Sigmoid colon (tissue), 4 donors: ENCODE data around the gene LEMD3.

Experiments
- POLR2A ChIP-seq, 2 donors: fragments of 450-650 bp; IDR thresholded peaks; one replicate each; pipeline ENCODE4 v1.6.1; 2016; ENCODE audit warnings: antibody characterized with exemption in 2 of 2, mild to moderate bottlenecking in 2 of 2, moderate library complexity in 2 of 2
- POLR2AphosphoS5 ChIP-seq, 4 donors: sonication (generic); formaldehyde crosslinking; IDR thresholded peaks; one replicate each; pipeline ENCODE4 v1.6.1; 2017; ENCODE audit warnings: antibody characterized with exemption in 4 of 4

- no peak for TF ChIP-seq POLR2AphosphoS5 (IDR thresholded peaks at IDR 0.05)
- no peak for TF ChIP-seq POLR2A (IDR thresholded peaks at IDR 0.05)
Observed at GRCh38 chr12:65277994-65278575, 108.7 kb downstream of the LEMD3 start.
